GM21529 (cell line): Measurements from ENCODE around the gene MGAT4A.
"Not testable (repeated sequence)": the region's sequence is repeated elsewhere in the genome, so short reads cannot be mapped to it uniquely, and the experiment has no call there.

Source experiments
- ATAC-seq: cut with Tn5 transposase; IDR thresholded peaks from one replicate; pipeline ENCODE4 v1.9.1; 2021; ENCODE audit not compliant: unreplicated experiment

The MGAT4A gene

DNA sequence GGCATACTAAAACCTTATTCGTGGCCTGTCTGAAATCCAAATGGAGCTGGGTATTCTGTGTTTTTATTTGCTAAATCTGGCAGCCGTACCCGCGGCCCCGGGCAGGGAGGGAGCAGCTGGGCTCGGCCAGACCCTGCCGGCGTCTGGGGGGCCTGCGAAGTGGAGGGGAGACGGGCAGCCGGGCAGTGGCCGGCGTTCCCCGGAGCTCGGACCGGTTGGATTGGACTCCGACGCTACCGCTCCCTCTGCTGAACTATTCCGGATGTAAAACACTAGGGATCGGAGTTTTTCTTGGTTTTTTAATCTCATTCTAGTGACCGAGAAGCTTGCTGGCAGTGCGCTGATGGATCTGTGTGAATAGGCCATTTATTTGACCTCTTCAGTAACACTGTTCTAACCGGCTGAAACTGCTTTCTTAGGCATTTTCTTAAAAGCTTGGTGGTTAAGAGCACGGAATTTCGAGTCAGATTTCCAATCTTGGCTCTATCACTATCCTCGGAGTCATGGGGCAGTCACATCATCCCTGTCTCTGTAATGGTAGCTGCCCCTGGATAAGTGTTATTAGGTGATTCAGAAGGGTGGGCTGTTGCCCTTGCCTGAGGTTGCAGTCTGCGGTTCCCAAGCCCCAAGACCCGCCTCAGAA, 121.8 kb downstream of the MGAT4A start:
- no peak for ATAC-seq

DNA sequence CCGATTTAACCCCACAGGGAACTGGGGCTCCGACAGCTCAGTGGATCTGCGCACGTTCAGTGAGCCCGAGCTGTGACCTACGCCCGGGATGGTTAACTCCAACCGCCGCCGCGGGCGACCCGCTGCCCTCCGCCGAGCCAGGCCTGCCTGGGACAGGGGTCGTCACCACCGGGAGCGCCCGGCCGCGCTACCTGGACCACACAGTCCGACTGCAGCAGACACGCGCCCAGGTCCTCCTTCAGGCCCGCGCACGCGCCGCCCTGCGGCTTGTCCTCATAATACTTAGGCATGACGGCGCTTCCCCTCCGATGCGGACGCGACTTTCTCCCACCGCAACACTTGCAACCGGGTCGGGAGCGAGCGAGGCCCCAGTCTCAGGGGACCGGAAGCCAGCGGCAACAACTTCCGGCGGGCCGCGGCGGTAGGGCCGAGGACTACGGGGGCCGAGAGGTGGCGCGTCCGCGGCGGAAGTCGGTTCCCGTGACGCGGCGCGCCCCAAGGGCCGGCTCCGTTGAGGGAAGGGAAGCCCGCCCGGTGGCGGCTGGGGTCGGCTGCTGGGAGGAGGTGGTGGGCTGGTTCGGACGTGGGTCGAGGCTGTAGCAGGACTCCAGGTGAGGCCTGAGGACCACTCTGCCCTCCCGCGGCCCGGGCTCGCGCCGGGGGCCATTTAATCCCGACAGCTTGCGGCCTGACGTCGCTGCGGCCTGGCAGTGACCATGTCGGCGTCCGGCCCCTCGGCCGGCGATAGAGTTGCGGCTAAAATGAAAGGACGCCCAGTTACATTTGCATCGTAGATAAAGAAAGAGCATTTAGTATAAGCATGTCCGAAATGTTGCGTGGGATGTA, 122.6 kb downstream of the MGAT4A start, which contains the start of the genes COA5 and UNC50:
Gene COA5, minus strand, starts transcription at position 397 of the 846 bp plus-strand sequence. Its CDS starts 107 bp downstream, at position 290.
Gene UNC50, plus strand, starts transcription at position 474 of the 846 bp plus-strand sequence. CDS start 1,171 bp downstream, outside the sequence.
- peak; percentile 83 for ATAC-seq

DNA sequence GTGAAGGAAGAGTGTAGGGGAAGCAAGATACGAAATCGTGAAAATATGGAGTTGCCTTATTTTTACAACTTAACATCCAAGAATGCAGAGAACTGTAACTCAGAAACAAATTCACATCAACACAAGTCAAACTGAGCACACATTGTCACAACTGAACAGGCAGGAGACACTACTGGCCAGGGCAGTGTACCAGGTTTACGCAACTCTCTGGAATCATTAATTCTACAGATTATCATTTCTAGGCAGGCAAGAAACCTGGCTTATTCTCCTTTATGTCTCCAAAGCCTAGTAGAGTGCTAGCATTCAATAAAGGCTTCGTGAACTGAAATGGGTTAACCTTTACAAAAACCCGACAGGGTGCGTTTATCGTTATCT, 123.2 kb downstream of the MGAT4A start:
- ATAC-seq = no peak

DNA sequence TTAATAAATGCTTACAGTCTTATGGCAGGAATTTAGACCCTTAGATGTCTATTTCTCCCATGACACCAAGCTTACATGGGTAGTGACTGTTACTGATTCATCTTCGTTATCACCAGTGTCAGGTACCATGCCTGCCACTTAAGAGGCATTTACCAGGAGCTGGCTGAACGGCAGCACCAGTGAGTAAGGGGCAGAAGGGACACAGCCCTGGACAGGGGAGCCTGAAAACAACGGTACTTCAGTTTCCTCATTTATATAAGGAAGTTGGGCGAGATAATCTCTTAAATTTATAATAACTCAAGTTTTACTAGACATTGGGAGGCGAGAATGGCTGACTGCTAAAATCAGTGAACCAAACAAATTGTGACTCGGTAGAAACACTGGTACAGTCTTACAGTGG, 123.8 kb downstream of the MGAT4A start:
- ATAC-seq = no peak

DNA sequence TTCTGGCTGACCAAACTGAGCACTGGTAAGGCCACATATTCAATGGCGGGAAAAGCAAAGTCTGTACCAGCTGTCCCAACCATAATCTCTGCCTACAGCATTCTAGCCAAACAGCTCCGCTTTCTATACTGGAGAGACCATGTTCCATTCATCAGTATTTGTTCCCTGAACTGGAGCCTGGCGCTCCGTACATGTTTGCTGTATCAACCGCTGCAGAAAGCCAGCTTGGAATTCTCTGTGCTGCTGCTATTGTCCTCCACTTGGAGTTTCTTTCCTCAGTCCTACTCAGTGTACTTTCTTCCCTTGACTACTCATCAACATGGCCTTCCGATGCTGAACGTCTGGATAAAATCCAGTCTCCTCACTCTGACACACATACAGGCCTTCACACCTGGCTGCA, 124.5 kb downstream of the MGAT4A start:
- ATAC-seq = no peak

DNA sequence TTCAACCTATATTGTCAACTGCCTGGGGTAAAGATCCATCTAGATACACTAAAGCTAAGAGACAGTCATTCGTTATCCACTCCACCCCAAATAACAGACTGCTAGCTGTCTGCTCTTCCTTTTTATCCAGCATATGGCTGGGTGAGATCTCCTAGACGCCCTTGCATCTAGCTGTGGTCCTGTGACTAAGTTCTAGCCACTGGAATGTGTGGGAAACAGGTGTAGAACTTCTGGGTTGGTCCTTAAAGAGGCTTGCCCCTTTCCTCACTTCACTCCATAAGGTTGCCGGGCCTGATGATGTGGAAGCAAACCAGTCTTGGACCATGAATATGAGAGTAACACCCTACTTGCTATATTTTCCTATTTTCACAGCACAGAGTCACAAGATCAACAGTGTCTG, 125.9 kb downstream of the MGAT4A start:
- no peak for ATAC-seq

DNA sequence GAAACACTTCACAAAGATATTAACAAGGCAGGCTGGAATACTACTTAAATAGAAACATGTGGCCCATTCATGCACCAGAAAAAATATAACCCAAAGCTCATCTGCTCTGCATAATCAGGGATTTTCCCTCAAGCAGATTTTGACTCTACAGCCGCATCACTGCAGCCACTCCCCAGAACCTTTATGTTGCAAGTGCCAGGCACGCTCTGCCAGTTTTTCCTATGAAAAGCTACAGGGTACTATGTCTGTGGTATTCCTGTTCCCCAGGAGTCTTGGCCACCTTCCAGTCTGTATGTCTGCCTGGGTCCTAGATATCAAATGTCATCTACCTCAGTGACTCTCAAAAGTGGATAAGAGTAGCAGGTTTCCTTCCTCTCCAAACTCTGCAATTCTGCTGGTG, 126.4 kb downstream of the MGAT4A start:
- ATAC-seq = no peak

DNA sequence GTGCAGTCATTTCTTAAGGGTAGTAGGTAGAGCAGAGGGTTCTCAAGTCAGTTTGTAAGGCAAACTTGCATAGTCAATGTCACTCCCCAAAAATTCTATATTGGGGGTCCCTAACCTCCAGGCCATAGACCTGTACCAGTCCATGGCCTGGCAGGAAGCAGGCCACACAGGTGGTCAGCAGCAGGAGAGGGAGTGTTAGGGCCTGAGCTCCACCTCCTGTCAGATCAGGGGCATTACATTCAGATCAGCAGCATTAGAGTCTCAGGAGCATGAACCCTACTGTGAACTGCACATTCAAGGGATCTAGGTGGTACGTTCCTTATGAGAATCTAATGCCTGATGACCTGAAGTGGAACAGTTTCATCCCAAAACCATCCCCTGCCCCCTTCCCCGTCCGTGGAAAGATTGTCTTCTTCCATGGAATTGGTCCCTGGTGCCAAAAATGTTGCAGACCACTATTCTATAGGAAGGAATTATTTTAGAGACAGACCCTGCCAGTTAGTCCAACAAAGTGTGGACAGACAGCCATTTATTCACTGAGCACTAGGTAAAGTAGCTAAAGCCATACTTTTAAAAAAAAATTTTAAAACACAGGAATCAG, 129.3 kb downstream of the MGAT4A start:
- ATAC-seq = no peak

DNA sequence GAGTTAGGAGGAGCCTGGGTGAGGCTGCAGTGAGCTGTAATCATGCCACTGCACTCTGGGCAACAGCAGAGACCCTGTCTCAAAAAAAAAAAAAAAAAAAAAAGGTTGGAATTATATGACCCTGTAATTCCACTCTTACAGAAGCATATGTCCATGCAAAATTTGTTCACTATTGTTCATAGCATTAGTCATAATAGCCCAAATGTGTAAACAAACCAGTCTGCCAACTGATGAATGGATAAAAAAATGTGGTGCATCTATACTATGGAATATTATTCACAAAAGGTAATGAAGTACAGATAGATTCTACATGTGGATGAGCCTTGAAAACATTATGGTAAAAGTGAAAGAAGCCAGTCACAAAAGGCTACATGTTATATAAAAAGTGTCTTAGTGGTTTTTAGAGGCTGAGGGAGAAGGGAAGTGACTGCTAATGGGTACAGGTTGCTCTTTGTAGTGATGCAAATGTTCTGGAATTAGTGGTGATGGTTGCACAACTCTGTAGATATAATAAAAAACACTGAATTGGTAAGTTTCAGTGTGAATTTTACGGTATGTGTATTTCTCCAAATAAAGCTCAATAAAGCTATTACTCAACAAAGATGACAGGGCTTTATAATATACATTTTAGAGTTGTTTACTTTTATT, 132.0 kb downstream of the MGAT4A start:
- no peak for ATAC-seq

DNA sequence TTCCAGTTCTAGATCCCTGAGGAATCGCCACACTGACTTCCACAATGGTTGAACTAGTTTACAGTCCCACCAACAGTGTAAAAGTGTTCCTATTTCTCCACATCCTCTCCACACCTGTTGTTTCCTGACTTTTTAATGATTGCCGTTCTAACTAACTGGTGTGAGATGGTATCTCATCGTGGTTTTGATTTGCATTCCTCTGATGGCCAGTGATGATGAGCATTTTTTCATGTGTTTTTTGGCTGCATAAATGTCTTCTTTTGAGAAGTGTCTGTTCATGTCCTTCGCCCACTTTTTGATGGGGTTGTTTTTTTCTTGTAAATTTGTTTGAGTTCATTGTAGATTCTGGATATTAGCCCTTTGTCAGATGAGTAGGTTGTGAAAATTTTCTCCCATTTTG, 136.3 kb downstream of the MGAT4A start:
- ATAC-seq = not testable (repeated sequence)

DNA sequence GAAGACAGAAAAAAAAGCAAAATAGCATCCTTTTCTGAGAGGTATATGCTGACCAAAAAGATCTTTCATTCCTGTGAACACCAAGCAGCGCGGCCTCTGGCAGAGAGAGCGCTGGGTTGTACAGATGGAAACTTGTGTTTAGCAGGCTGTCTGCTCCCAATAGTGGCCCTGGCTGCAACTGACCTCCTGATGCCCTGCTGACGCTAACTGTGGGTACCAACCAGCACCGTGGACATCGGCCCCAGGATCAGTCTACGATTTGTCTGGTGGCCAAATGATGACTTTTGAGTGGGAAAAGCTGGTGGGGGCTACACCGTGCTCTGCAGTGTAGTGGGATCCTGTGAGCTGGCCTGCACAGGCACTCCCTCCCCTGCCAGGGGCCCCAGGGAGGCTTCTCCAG, 138.4 kb downstream of the MGAT4A start:
- ATAC-seq = no peak

DNA sequence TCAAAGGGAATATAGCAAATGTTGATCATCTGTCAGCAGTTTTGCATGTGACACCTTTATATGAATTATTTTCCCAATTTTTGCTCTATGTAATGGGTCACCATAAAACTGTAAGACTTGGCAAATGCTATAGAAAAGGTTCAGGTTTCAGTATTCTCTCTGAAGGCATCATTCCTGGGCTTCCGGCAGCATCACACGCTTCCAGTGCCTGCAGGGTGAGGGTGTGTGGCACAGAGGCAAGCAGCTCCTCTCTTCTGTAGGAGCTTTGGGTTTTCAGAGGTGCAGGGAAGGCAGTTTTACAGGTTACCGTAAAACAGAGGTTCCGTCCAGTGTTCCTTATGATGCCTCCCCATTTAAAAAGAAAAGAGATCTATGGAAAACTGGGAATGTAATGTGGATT, 141.4 kb downstream of the MGAT4A start:
- no peak for ATAC-seq

DNA sequence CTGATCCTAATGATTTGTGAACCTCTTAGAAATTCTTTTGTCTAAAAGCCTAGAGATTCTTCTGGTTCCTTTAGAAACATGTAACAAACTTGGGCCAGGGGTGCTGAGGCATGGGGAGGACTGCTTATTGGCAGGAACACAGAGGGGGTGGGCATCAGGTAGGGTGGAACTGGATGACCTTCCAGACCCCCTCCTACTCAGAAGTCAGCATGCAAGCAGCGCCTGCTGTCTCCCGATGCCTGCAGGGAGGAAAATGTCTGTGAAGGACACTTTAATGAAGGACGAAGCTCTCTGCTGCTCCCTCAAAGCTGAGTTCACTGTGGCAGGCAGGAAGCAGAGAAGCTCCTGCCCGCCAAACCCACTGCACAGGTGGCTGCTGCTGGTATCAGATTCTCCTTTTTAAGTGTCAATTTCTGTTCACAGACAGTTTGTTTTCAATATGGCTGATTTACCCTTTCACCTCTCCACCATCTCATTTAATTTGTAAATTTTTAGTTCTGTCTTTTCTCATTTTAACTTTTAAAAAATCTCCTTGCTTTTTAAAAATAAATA, 142.0 kb downstream of the MGAT4A start:
- no peak for ATAC-seq

DNA sequence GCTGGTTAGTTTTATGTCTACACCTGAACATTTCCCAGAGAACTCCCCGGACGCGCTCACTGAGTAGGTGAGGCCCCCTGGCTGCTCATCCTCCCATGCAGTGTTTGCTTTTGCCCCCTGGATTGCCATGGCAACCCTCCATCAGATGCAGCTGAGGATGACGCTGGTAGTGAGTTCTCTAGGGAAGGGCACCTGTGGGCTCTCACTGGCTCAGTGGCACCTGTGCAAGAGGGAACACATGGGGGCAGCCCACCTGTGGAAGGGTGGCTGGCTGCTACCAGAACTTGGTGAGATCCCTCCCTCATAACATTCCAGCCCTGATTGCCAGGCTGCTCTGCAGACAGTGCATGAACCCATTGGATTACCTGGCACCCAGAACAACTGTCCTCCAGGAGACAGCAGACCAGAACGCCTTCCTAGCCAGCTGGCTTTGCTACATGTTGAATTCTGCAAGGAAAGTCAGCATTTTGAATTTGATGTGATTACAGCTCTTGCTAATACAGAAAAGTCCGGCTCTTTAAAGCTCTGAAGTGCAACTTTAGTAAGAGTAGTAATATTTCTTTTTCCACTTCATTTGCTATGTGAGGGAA, 144.3 kb downstream of the MGAT4A start:
- ATAC-seq = no peak

DNA sequence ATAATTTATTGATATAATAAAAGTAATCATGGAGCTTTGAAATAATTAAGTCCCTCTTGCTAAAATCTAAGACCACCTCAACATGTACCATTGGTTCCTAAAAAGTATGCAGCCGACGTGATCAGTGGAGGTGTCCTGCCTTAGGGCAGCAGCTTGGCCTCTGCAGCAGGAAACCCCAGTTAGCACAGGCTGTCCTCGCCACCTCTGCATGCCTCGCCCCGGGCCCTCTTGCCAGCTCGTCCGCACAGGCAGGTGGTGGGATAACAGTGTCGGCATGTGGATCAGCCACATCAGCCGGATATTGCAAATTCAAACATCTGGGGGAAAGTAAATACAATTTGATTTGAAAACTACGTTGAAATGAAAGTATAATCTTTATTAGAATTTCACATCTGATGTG, 145.5 kb downstream of the MGAT4A start:
- ATAC-seq = no peak

DNA sequence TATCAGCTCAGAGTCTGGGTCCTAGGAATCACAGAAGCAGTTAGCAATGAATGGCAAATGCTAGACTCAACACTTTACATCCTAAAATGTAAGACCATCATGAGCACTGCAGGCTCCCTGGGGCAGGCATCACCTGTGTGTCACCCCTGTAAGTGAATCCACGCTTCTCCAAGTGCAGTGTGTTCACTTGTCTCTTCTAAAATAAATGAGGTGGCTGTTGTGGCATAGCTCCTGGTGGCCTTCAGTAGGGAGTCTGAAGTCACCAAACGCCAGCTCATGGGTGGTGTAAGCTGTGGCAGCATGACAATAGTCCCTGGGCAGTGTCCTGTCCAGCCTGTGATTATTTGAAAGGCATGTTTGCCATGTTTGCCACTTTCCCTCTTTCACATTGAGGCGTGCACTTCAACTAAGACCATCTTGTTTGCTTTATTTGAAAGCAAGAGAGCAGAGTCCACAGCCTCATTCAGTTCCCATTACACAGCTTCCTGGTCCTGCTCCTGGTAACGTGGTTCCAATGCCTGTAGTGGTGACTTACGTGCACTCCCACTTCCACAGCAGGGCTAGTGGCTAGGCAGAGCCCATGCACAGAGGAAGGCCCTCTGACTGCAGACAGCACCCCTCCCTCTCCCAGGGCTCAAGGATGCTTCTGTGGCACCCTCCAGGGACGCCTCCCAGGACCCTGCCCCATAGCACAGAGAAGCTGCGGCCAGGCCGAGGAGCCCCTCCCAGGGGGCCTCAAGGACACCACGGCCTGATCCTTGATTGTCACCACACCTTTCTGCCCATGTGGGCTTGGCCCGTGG, 146.9 kb downstream of the MGAT4A start:
- ATAC-seq = no peak

DNA sequence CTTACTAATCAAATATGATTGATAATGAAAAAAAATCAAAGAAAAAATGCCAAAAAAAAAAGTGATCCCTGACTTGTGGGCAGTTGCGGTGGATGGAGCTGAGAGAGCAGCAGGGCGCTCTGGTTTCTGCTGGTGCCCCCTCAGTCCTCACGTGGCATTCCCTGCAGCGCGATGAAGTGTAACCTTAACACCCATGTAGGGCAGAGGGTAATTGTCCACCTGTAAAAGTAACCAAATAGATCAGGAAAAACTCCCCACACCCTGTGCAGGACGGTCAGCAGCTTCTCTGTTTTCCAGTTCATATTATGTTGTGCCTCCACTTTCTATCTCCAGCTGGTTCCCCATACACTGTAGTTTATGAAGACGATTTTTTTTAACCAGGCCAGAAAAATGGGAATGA, 147.7 kb downstream of the MGAT4A start:
- ATAC-seq = no peak

DNA sequence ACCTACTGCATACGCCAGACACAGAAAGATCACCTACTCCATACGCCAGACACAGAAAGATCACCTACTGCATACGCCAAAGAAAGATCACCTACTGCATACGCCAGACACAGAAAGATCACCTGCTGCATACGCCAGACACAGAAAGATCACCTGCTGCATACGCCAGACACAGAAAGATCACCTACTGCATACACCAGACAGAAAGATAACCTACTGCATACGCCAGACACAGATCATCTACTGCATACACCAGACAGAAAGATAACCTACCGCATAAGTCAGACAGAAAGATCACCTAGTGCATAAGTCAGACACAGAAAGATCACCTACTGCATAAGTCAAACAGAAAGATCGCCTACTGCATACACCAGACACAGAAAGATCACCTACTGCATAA, 148.4 kb downstream of the MGAT4A start:
- no peak for ATAC-seq

DNA sequence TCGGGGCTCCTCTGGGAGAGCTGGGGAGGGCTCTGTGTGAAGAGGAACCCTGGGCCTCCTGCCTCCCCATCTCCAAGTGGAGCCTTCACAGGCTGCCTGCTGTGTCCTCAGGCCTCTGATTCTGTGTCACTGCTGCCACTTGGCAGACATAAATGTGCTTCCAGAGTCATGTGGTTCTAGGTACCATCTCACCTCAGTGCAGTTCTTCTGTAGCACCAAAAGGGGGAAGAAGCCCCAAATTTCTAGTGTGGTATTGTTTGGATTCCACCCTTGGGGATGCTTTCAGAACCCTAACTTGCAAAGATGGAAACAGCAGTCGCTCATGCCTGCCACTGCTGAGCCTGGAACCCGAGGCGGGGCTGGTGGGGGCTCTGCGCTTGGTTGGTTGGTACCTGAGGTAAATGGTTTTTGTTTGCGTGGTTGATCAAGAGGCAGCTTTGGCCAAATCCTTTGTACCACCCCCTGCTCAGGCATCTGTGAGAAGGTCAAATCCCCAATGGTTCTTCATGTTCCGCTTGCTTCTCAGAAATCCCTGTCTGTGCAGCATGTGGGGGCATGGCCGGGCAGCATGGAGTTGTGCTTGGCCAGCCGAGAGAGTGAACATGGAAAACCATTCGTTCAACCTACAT, 150.2 kb downstream of the MGAT4A start:
- no peak for ATAC-seq

DNA sequence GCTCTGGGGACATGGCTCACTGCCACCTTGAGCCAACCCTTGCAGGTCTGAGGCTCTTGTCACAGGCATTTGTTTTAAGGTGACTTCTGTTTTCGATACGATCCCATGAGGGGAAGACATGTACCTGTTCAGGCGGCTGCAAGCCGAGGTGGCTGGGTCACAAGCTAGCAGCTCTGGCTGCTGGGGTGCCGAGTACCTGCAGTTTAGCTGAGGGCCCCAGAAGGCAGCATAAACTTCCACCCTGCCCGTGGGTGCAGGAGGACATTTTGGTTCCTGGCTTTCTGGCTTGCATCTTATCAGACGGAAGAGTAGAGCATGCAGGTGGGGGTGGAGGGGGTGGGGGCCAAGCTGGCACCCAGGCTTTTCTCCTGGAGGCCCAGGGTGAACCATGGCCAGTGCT, 151.0 kb downstream of the MGAT4A start:
- no peak for ATAC-seq
